HCT116 (cell line): ENCODE results near the gene CLEC4F. TPM values are rescaled to one million over a fixed set of nuclear protein-coding genes. Genes with fewer than 3 reads are reported as not detected.
A peak's percentile ranks its signal among the peaks of the same experiment; 100 is the strongest.

ENCODE experiments used
- ATAC-seq: fragments of 200-7000 bp; cut with Tn5 transposase; 2 replicates; pipeline ENCODE4 v1.9.1; 2020; ENCODE audit warnings: mild to moderate bottlenecking, moderate library complexity
- BruUV-seq: library from RNA; stranded (reverse); fragments of 400-500 nt; replicated peaks from 2 replicates; lab custom pipeline; 2021; lab: Mats Ljungman, UMichigan
- CTCF ChIA-PET: fragments of 300-600 bp; sonication (Branson Sonifier 250); formaldehyde crosslinking; loops from one replicate; lab custom pipeline; 2021; ENCODE audit warnings: antibody characterized with exemption; lab: Charles Lee
- POLR2A ChIA-PET: fragments of 300-600, 350-600 bp; sonication (Branson Sonifier 250); formaldehyde crosslinking; loops from one replicate; lab custom pipeline; 2021; ENCODE audit warnings: antibody characterized with exemption; lab: Charles Lee
- RAD21 ChIA-PET, 2 experiments: fragments of 300-600 bp; sonication (Branson Sonifier 250); formaldehyde crosslinking; loops; one replicate each; lab custom pipeline; 2023; ENCODE audit warnings: low total read pairs in 2 of 2; ENCODE audit not compliant: uncharacterized antibody in 2 of 2, unreplicated experiment in 2 of 2, low non-redundant PET in 1 of 2; lab: Charles Lee
- DNase-seq: peaks from one replicate; pipeline ENCODE4 v3.0.0-alpha.2; 2010; ENCODE audit warnings: low read depth, low spot score
- H2AFZ ChIP-seq: fragments of 200-600 bp; shearing (Covaris generic), sonication (generic); 2 replicates; pipeline ENCODE4 v1.6.1; 2017; ENCODE audit warnings: low read depth, mixed run types, mixed read lengths, antibody characterized with exemption, low read length; ENCODE audit not compliant: poor library complexity, severe bottlenecking
- H3K27ac ChIP-seq: 2 replicates; pipeline ENCODE4 v1.5.1; 2012; ENCODE audit warnings: low read depth, low read length
- H3K27me3 ChIP-seq: fragments of 200-600 bp; sonication (generic); 2 replicates; pipeline ENCODE4 v1.6.1; 2016; ENCODE audit warnings: mixed run types, low read length, mixed read lengths; ENCODE audit not compliant: insufficient read depth
- H3K36me3 ChIP-seq, 2 experiments: fragments of 200-500 bp in 1 of 2; fragments of 200-600 bp in 1 of 2; sonication (Bioruptor generic) in 1 of 2; sonication (generic) in 1 of 2; 2 replicates each; pipeline versions ENCODE4 v1.5.1 to v1.6.1; 2014 to 2016; ENCODE audit warnings: low read length in 2 of 2, inconsistent platforms in 1 of 2, mixed read lengths in 1 of 2, mixed run types in 1 of 2; ENCODE audit not compliant: insufficient read depth in 2 of 2, control insufficient read depth in 1 of 2
- H3K4me1 ChIP-seq, 2 experiments: fragments of 200-600 bp in 1 of 2; sonication (generic) in 1 of 2; 2 replicates each; pipeline versions ENCODE4 v1.5.1 to v1.6.1; 2012 to 2017; ENCODE audit warnings: low read length in 2 of 2, inconsistent platforms in 1 of 2, mild to moderate bottlenecking in 1 of 2, mixed read lengths in 1 of 2, mixed run types in 1 of 2, moderate library complexity in 1 of 2; ENCODE audit not compliant: insufficient read depth in 2 of 2, control insufficient read depth in 1 of 2
- H3K4me2 ChIP-seq: fragments of 200-600 bp; sonication (generic); 2 replicates; pipeline ENCODE4 v1.6.1; 2017; ENCODE audit warnings: mixed run types, low read length, mixed read lengths
- H3K4me3 ChIP-seq, 2 experiments: fragments of 200-600 bp in 1 of 2; sonication (generic) in 1 of 2; replicated peaks in 1 of 2; 2 replicates each; pipeline ENCODE4 v1.5.1; 2011 to 2016; ENCODE audit warnings: low read length in 2 of 2, control low read depth in 1 of 2, low read depth in 1 of 2, mild to moderate bottlenecking in 1 of 2, mixed read lengths in 1 of 2, mixed run types in 1 of 2
- H3K79me2 ChIP-seq: fragments of 200-600 bp; sonication (generic); 2 replicates; pipeline ENCODE4 v1.6.1; 2017; ENCODE audit warnings: mild to moderate bottlenecking, mixed run types, low read length, moderate library complexity, mixed read lengths; ENCODE audit not compliant: insufficient read depth
- H3K9ac ChIP-seq: fragments of 200-600 bp; sonication (generic); 2 replicates; pipeline ENCODE4 v1.6.1; 2016; ENCODE audit warnings: low read length, mixed read lengths
- H3K9me2 ChIP-seq: fragments of 200-600 bp; sonication (generic), shearing (Covaris generic); 2 replicates; pipeline ENCODE4 v1.6.1; 2017; ENCODE audit warnings: mixed run types, mild to moderate bottlenecking, moderate library complexity; ENCODE audit not compliant: insufficient read depth
- H3K9me3 ChIP-seq, 2 experiments: fragments of 200-500 bp in 1 of 2; fragments of 200-600 bp in 1 of 2; sonication (Bioruptor generic) in 1 of 2; sonication (generic) in 1 of 2; 2 replicates each; pipeline ENCODE4 v1.6.1; 2014 to 2017; ENCODE audit warnings: low read length in 2 of 2, mixed read lengths in 2 of 2, inconsistent platforms in 1 of 2, low read depth in 1 of 2, mild to moderate bottlenecking in 1 of 2, mixed run types in 1 of 2, moderate library complexity in 1 of 2; ENCODE audit not compliant: control insufficient read depth in 1 of 2, insufficient read depth in 1 of 2
- H4K20me1 ChIP-seq: fragments of 200-600 bp; sonication (generic), shearing (Covaris generic); 2 replicates; pipeline ENCODE4 v1.6.1; 2017; ENCODE audit warnings: mixed run types, mild to moderate bottlenecking, moderate library complexity; ENCODE audit not compliant: insufficient read depth
- CBX3 ChIP-seq: IDR thresholded peaks from 2 replicates; pipeline ENCODE4 v1.6.1; 2012; ENCODE audit warnings: low read depth
- CEBPB ChIP-seq: IDR thresholded peaks from 2 replicates; pipeline ENCODE4 v1.6.1; 2012; ENCODE audit warnings: low read depth
- CTCF ChIP-seq, 3 experiments: fragments of 200-600 bp in 1 of 3; sonication (generic) in 1 of 3; IDR thresholded peaks in 2 of 3; conservative IDR thresholded peaks in 1 of 3; 2 replicates each; pipeline ENCODE4 v1.5.1; 2012 to 2017; ENCODE audit warnings: low read depth in 2 of 3, low read length in 2 of 3, antibody characterized with exemption in 1 of 3, borderline replicate concordance in 1 of 3, control low read depth in 1 of 3, mild to moderate bottlenecking in 1 of 3, mixed read lengths in 1 of 3, mixed run types in 1 of 3, moderate library complexity in 1 of 3; ENCODE audit not compliant: insufficient read depth in 1 of 3
- EZH2 ChIP-seq: fragments of 200-600 bp; sonication (generic); IDR thresholded peaks from 2 replicates; pipeline ENCODE4 v1.6.1; 2017; ENCODE audit warnings: antibody characterized with exemption, mixed run types
- EZH2phosphoT487 ChIP-seq: fragments of 200-600 bp; IDR thresholded peaks from 2 replicates; pipeline ENCODE4 v1.6.1; 2018; ENCODE audit warnings: antibody characterized with exemption, borderline replicate concordance
- FOSL1 ChIP-seq: IDR thresholded peaks from 2 replicates; pipeline ENCODE4 v1.6.1; 2012; ENCODE audit warnings: low read depth
- POLR2A ChIP-seq: IDR thresholded peaks from 2 replicates; pipeline ENCODE4 v1.7.0; 2011; ENCODE audit warnings: borderline replicate concordance; ENCODE audit not compliant: insufficient read depth, insufficient read length; ENCODE audit errors: extremely low read depth
- POLR2AphosphoS5 ChIP-seq: IDR thresholded peaks from 2 replicates; pipeline ENCODE4 v1.6.1; 2011; ENCODE audit warnings: mild to moderate bottlenecking, low read depth, low read length, moderate library complexity
- RAD21 ChIP-seq: IDR thresholded peaks from 2 replicates; pipeline ENCODE4 v1.6.1; 2012; ENCODE audit warnings: low read depth, mild to moderate bottlenecking
- SP1 ChIP-seq: IDR thresholded peaks from 2 replicates; pipeline ENCODE4 v1.6.1; 2012; ENCODE audit warnings: low read depth
- SRF ChIP-seq: IDR thresholded peaks from 2 replicates; pipeline ENCODE4 v1.6.1; 2012; ENCODE audit warnings: low read depth
- TCF7L2 ChIP-seq: IDR thresholded peaks from 2 replicates; pipeline ENCODE4 v1.7.0; 2011; ENCODE audit warnings: borderline replicate concordance, inconsistent platforms; ENCODE audit not compliant: insufficient read depth, insufficient read length; ENCODE audit errors: extremely low read depth
- YY1 ChIP-seq: IDR thresholded peaks from 2 replicates; pipeline ENCODE4 v1.6.1; 2011; ENCODE audit warnings: low read length, low read depth, moderate library complexity, mild to moderate bottlenecking; ENCODE audit not compliant: insufficient replicate concordance; ENCODE audit errors: extremely low read depth
- ZBTB33 ChIP-seq: IDR thresholded peaks from 2 replicates; pipeline ENCODE4 v1.6.1; 2011; ENCODE audit warnings: mild to moderate bottlenecking, low read length, moderate library complexity; ENCODE audit not compliant: insufficient replicate concordance; ENCODE audit errors: extremely low read depth
- ZNF274 ChIP-seq: fragments of 200-500 bp; sonication (Bioruptor generic); IDR thresholded peaks from 2 replicates; pipeline ENCODE4 v1.6.1; 2014; ENCODE audit warnings: mild to moderate bottlenecking, low read depth, low read length, inconsistent platforms
- intact Hi-C: fragments of 100-400 bp; cut with micrococcal nuclease; formaldehyde crosslinking; loops from 2 replicates; pipeline ENCODE4 v1.10.0; 2022
- total RNA-seq: library from RNA; stranded (reverse); gene quantifications from one replicate; pipeline ENCODE4 v1.2.1, GENCODE V29; 2021; ENCODE audit not compliant: unreplicated experiment

Gene CLEC4F
- total RNA-seq, 1 experiment from 2014 or later: not detected

- TF ChIP-seq TCF7L2 (no peak), CEBPB (no peak), RAD21 (peak; percentile 85), FOSL1 (no peak)
- TF ChIP-seq, all 23 proteins: peak for 4
Measured at GRCh38 chr2:70785137-70785911, 35.1 kb downstream of the CLEC4F start (continued).

DNA sequence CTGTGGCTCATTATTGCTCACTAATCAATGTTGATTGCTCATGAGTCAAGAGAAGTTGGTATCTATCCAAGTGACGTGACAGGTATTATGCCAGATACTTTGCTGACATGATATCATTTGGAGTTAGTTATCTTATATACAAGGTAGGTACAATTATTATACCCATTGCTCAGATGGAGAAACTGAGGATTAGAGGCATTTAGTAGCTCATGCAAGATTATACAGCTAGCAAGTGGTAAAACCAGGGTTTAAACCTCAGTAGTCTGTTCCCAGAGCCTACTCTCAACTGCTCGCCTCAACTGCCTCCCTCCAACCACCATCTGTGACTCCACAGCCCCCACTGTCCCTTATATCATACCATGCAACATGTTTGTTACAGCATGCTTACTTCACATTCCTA, 36.1 kb downstream of the CLEC4F start:
- BruUV-seq: no TSS peak
- ChIA-PET POLR2A (no interaction called here), RAD21 (interaction anchor here in 1 of 2 experiments (0.6 kb wide), 1 partner anchor 35 kb away, joined by 3 read pairs; no protein-coding TSS in a partner anchor)
- H3K4me3 ChIP-seq: no peak overlapping the region
- no peaks in the 10 kb centered on the region for H3K9me3 ChIP-seq
- no peaks in the 10 kb centered on the region for H4K20me1 ChIP-seq
- H3K9me2 ChIP-seq: no peaks in the 10 kb centered on the region
- no peak for ATAC-seq
- TF ChIP-seq POLR2A: no peak
- no peak for TF ChIP-seq CBX3
- TF ChIP-seq ZBTB33: no peak
- no peak for TF ChIP-seq EZH2
- TF ChIP-seq POLR2AphosphoS5: no peak
- no peak for TF ChIP-seq FOSL1
- TF ChIP-seq SP1: no peak
- no peak for TF ChIP-seq SRF
- no peak for TF ChIP-seq EZH2phosphoT487
- TF ChIP-seq ZNF274: no peak
- no peak for TF ChIP-seq YY1
- no peak for TF ChIP-seq CTCF (IDR thresholded peaks at IDR 0.05 in 2 of 3, conservative IDR thresholded peaks at IDR 0.05 in 1 of 3; ENCODE audit: borderline replicate concordance in 1 of 3, insufficient read depth in 1 of 3, low read depth in 2 of 3, low read length in 2 of 3)
- TF ChIP-seq, all 23 proteins: peak for 0
- intact Hi-C loops: loop anchor here (2.0 to 10.0 kb wide), 2 partner anchors 100 to 480 kb away; no protein-coding TSS in a partner anchor
- no peak overlapping the region for H2AFZ ChIP-seq
- peaks cover 0 to 9% of the 10 kb centered on the region in 2 experiments; a peak in 2 of 4 replicates for H3K4me1 ChIP-seq
- CTCF ChIA-PET: interaction anchor here (1.0 to 1.6 kb wide), 4 partner anchors 9 to 130 kb away, joined by 3 to 11 read pairs (median 5); no protein-coding TSS in a partner anchor
- no peak overlapping the region for H3K4me2 ChIP-seq
- DNase-seq: no peak
- no peaks in the 10 kb centered on the region for H3K27me3 ChIP-seq
- no peaks in the 10 kb centered on the region for H3K36me3 ChIP-seq
- no peak overlapping the region for H3K27ac ChIP-seq
- H3K9ac ChIP-seq: no peak overlapping the region
- H3K79me2 ChIP-seq: no peaks in the 10 kb centered on the region
